ENCODE measurements around the gene NSD2.

- TF ChIP-seq CTCF (optimal IDR thresholded peaks at IDR 0.05 in 1 of 3, IDR thresholded peaks at IDR 0.05 in 1 of 3, conservative IDR thresholded peaks at IDR 0.05 in 1 of 3; ENCODE audit: extremely low read depth in 1 of 3, insufficient read depth in 2 of 3, low read length in 3 of 3) (no peak), EZH2 (IDR thresholded peaks at IDR 0.05; ENCODE audit: low read length) (no peak)
Measured at GRCh38 chr4:1866189-1866661, 5.0 kb upstream of the NSD2 start.
